OCI-LY7 (cell line): ENCODE data around the gene PRL. TPM values are rescaled to one million over a fixed set of nuclear protein-coding genes. Genes with fewer than 3 reads are reported as not detected.

Experiments
- BruUV-seq: library from RNA; stranded (reverse); fragments of 400-500 nt; replicated peaks from 2 replicates; lab custom pipeline; 2021; lab: Mats Ljungman, UMichigan
- CTCF ChIA-PET: fragments of 300-600 bp; sonication (Branson Sonifier 250); formaldehyde crosslinking; loops from one replicate; lab custom pipeline; 2022; ENCODE audit warnings: antibody characterized with exemption; ENCODE audit not compliant: unreplicated experiment; lab: Charles Lee
- POLR2A ChIA-PET: fragments of 300-600 bp; sonication (Branson Sonifier 250); formaldehyde crosslinking; loops from one replicate; lab custom pipeline; 2022; ENCODE audit warnings: antibody characterized with exemption; lab: Charles Lee
- DNase-seq: peaks from one replicate; pipeline ENCODE4 v3.0.0-alpha.2; 2015; ENCODE audit warnings: low spot score
- H2AFZ ChIP-seq: fragments of 200-600 bp; sonication (generic), shearing (Covaris generic); 2 replicates; pipeline ENCODE4 v1.6.1; 2014; ENCODE audit warnings: mild to moderate bottlenecking, antibody characterized with exemption, low read length, moderate library complexity
- H3K27ac ChIP-seq: fragments of 200-600 bp; sonication (generic); 2 replicates; pipeline ENCODE4 v1.5.1; 2014; ENCODE audit warnings: mixed run types, low read depth, mild to moderate bottlenecking, moderate library complexity, low read length, inconsistent platforms; ENCODE audit not compliant: poor library complexity, severe bottlenecking
- H3K36me3 ChIP-seq: fragments of 200-600 bp; sonication (generic); 2 replicates; pipeline ENCODE4 v1.6.1; 2014; ENCODE audit warnings: mild to moderate bottlenecking, antibody characterized with exemption, low read length, moderate library complexity, mixed read lengths; ENCODE audit not compliant: insufficient read depth
- H3K4me1 ChIP-seq: fragments of 200-600 bp; sonication (generic); 2 replicates; pipeline ENCODE4 v1.5.1; 2014; ENCODE audit warnings: mild to moderate bottlenecking, low read length; ENCODE audit not compliant: insufficient read depth, poor library complexity, severe bottlenecking
- H3K4me2 ChIP-seq: fragments of 200-600 bp; sonication (generic); 2 replicates; pipeline ENCODE4 v1.6.1; 2014; ENCODE audit warnings: mild to moderate bottlenecking, low read length
- H3K4me3 ChIP-seq: fragments of 200-600 bp; sonication (generic); 2 replicates; pipeline ENCODE4 v1.5.1; 2014; ENCODE audit warnings: mild to moderate bottlenecking, low read depth, low read length; ENCODE audit not compliant: poor library complexity, severe bottlenecking
- H3K79me2 ChIP-seq: fragments of 200-600 bp; sonication (generic); 2 replicates; pipeline ENCODE4 v1.6.1; 2016; ENCODE audit warnings: low read depth, mild to moderate bottlenecking, low read length, moderate library complexity, mixed read lengths; ENCODE audit not compliant: insufficient read depth
- H3K9me2 ChIP-seq: fragments of 200-600 bp; sonication (generic); 2 replicates; pipeline ENCODE4 v1.6.1; 2016; ENCODE audit warnings: mild to moderate bottlenecking, low read length, mixed read lengths; ENCODE audit not compliant: insufficient read depth
- H3K9me3 ChIP-seq: fragments of 200-600 bp; sonication (generic); 2 replicates; pipeline ENCODE4 v1.6.1; 2014; ENCODE audit warnings: mild to moderate bottlenecking, mixed run types, low read length, mixed read lengths
- H4K20me1 ChIP-seq: fragments of 200-600 bp; sonication (generic); 2 replicates; pipeline ENCODE4 v1.6.1; 2014; ENCODE audit warnings: mild to moderate bottlenecking, antibody characterized with exemption, low read length, moderate library complexity, mixed read lengths; ENCODE audit not compliant: insufficient read depth
- EZH2phosphoT487 ChIP-seq: fragments of 200-600 bp; sonication (generic); IDR thresholded peaks from 2 replicates; pipeline ENCODE4 v1.6.1; 2018; ENCODE audit warnings: low read depth, borderline replicate concordance, mild to moderate bottlenecking, mixed run types, antibody characterized with exemption, low read length, moderate library complexity, mixed read lengths
- intact Hi-C: fragments of 100-400 bp; cut with micrococcal nuclease; formaldehyde crosslinking; loops from one replicate; pipeline ENCODE4 v1.10.0; 2022; ENCODE audit not compliant: unreplicated experiment
- total RNA-seq, 2 experiments: library from RNA; depleted of rRNA in 1 of 2; stranded (reverse); fragments of >200 nt in 1 of 2; shearing (Covaris generic) in 1 of 2; gene quantifications; 2 replicates each; pipeline ENCODE4 v1.2.3, GENCODE V29; 2014 to 2022
- TF ChIP-seq, protein P1 (sequence below): fragments of 200-600 bp; sonication (generic); conservative IDR thresholded peaks from 2 replicates; pipeline ENCODE4 v1.5.1; 2014; ENCODE audit warnings: mild to moderate bottlenecking, antibody characterized with exemption, low read length, moderate library complexity, mixed read lengths

Gene PRL
- total RNA-seq, 2 experiments from 2014 or later: not detected

- Histone ChIP-seq H3K4me2 (no peak overlapping the region), H3K4me3 (no peak overlapping the region), H3K79me2 (no peaks in the 10 kb centered on the region), H3K36me3 (no peaks in the 10 kb centered on the region), H3K4me1 (no peaks in the 10 kb centered on the region), H3K27ac (no peak overlapping the region), H3K9me3 (no peaks in the 10 kb centered on the region), H3K9me2 (no peaks in the 10 kb centered on the region), H2AFZ (no peak overlapping the region), H4K20me1 (no peaks in the 10 kb centered on the region)
- TF ChIP-seq, protein P1, sequence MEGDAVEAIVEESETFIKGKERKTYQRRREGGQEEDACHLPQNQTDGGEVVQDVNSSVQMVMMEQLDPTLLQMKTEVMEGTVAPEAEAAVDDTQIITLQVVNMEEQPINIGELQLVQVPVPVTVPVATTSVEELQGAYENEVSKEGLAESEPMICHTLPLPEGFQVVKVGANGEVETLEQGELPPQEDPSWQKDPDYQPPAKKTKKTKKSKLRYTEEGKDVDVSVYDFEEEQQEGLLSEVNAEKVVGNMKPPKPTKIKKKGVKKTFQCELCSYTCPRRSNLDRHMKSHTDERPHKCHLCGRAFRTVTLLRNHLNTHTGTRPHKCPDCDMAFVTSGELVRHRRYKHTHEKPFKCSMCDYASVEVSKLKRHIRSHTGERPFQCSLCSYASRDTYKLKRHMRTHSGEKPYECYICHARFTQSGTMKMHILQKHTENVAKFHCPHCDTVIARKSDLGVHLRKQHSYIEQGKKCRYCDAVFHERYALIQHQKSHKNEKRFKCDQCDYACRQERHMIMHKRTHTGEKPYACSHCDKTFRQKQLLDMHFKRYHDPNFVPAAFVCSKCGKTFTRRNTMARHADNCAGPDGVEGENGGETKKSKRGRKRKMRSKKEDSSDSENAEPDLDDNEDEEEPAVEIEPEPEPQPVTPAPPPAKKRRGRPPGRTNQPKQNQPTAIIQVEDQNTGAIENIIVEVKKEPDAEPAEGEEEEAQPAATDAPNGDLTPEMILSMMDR: no peak
- no peak for TF ChIP-seq EZH2phosphoT487
- ChIA-PET POLR2A (interaction anchor here (0.6 kb wide), 1 partner anchor 25 kb away, joined by 6 read pairs; no protein-coding TSS in a partner anchor), CTCF (no interaction called here)
- intact Hi-C loops: no loop called here
- DNase-seq: no peak
- BruUV-seq: no TSS peak
These were observed 34.1 kb upstream of the PRL start for GRCh38 chr6:22330941-22331340.

DNA sequence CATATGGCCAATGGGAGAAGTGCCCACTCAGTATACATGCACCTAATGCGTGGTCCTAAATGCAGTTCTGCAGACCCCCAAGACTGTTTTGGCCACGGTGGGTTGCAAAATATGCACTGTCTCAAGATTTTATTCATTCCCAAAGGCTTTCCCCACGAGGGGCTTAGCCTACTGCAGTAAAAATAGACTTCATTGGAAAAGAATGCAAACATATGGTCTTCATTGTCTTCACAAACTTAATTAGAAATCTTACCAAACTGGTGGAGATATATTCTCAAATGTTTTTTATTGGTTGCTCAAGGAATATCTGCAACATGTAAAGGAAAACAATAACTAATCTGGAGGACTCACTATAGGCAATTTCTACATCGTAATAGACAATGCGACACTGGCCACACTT is 31.6 kb upstream of the PRL start:
- H3K9me2 ChIP-seq: no peaks in the 10 kb centered on the region

DNA sequence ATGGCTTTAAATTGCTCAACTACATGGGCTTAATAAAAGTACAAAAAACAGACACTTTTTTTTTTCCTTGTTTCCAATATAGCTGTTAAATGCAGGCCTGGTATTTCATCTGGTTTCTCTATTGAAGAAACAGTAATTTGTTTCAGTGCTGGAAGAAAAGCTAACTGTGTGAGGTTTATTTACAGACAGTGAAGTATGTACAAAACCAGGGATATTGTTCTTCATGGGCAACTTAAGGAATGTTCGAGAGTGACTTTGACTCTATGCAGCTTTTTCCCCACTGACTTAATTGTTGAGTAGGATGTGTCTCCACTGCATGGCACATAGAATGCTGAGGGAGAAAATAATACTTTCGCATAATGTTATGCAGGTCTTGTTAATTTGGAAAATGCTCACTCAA is 31.0 kb upstream of the PRL start:
- H2AFZ ChIP-seq: no peak overlapping the region
- no peak for DNase-seq
- CTCF ChIA-PET: no interaction called here
- no TSS peak for BruUV-seq
- no peak for TF ChIP-seq EZH2phosphoT487
- TF ChIP-seq, protein P1: no peak
- H3K9me2 ChIP-seq: no peaks in the 10 kb centered on the region
- no peaks in the 10 kb centered on the region for H3K36me3 ChIP-seq
- POLR2A ChIA-PET: interaction anchor here (0.6 to 0.9 kb wide), 2 partner anchors 9 to 435 kb away, joined by 3 to 4 read pairs; no protein-coding TSS in a partner anchor
- intact Hi-C loops: no loop called here
- no peak overlapping the region for H3K27ac ChIP-seq
- H3K79me2 ChIP-seq: no peaks in the 10 kb centered on the region
- no peak overlapping the region for H3K4me3 ChIP-seq
- no peaks in the 10 kb centered on the region for H3K9me3 ChIP-seq
- no peaks in the 10 kb centered on the region for H4K20me1 ChIP-seq
- no peaks in the 10 kb centered on the region for H3K4me1 ChIP-seq
- no peak overlapping the region for H3K4me2 ChIP-seq

More for the DNA sequence above, 31.6 kb upstream of the PRL start:
- no TSS peak for BruUV-seq
- no peak overlapping the region for H3K4me3 ChIP-seq
- no peak overlapping the region for H3K27ac ChIP-seq
- ChIA-PET POLR2A (interaction anchor here (0.6 to 0.9 kb wide), 3 partner anchors 8 to 541 kb away, joined by 3 to 4 read pairs (median 3); no protein-coding TSS in a partner anchor), CTCF (no interaction called here)
- intact Hi-C loops: no loop called here
- H3K4me1 ChIP-seq: no peaks in the 10 kb centered on the region
- no peaks in the 10 kb centered on the region for H4K20me1 ChIP-seq
- TF ChIP-seq EZH2phosphoT487: no peak
- TF ChIP-seq, protein P1: no peak
- H3K4me2 ChIP-seq: no peak overlapping the region
- DNase-seq: no peak
- H3K9me3 ChIP-seq: no peaks in the 10 kb centered on the region
- no peaks in the 10 kb centered on the region for H3K79me2 ChIP-seq
- H2AFZ ChIP-seq: no peak overlapping the region
- no peaks in the 10 kb centered on the region for H3K36me3 ChIP-seq
